Measurements from ENCODE around the gene VIPR2.

- TF ChIP-seq POLR2A (IDR thresholded peaks at IDR 0.05) (no peak), CTCF (IDR thresholded peaks at IDR 0.05 in 8 of 11, conservative IDR thresholded peaks at IDR 0.05 in 3 of 11) (no peak)
Observed at GRCh38 chr7:159012353-159013069, 132.2 kb downstream of the VIPR2 start.
